Hematopoietic multipotent progenitor cell treated with erythropoietin and hydrocortisone succinate and interleukin-3 and kit ligand, for 6 days (in vitro differentiated cells): ENCODE data around the gene DPP6.
"Not testable (repeated sequence)": the region's sequence is repeated elsewhere in the genome, so short reads cannot be mapped to it uniquely, and the experiment has no call there.

Experiments used
- DNase-seq: peaks from one replicate; pipeline ENCODE4 v3.0.0-alpha.2; 2015

Gene DPP6

DNA sequence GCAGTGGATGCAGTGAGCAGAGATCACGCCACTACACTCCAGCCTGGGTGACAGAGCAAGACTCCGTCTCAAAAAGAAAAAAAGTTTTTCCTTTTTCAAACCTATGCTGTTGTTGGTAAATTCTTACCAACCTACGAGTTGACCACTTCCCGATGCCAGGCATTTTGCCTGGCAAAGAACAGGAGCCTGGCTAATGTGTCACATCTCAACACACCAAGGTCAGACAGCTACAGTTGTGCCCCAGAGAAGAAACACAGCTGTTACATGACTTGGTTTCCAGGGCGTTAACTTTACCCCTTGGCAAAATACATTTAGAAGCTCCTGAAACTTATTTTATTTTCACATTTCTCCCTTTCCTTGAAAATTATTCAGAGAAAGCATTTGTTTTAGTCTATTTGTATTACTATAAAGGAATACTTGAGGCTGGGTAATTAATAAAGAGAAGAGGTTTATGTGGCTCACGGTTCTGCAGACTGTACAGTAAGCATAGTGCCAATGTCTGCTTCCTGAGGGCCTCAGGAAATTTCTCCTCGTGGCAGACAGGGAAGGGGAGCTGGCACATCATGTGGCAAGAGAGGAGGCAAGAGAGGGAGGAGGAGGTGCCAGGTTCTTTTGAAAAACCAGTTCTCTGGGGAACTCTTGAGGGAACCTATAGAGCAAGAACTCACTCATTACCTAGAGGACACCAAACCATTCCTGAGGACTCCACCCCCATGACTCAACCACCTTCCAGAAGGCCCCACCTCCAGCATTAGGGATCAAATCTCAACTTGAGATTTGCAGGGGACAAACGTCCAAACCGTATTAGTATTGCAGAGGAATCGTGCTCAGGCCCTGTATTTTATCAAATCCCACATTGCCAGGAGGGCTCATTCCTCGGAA, 867.4 kb downstream of the DPP6 start:
- no peak for DNase-seq

DNA sequence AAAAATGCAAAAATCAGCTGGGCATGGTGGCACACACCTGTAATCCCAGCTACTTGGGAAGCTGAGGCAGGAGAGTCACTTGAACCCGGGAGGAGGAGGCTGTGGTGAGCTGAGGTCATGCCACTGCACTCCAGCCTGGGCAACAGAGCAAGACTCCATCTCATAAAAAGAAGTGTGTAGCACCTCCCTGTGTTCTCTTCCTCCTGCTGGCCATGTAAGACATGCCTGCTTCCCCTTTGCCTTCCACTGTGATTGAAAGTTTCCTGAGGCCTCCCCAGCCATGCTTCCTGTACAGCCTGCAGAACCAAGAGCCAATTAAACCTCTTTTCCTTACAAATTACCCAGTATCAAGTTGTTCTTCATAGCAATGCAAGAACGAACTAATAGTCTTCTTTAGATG, 870.3 kb downstream of the DPP6 start:
- not testable (repeated sequence) for DNase-seq

DNA sequence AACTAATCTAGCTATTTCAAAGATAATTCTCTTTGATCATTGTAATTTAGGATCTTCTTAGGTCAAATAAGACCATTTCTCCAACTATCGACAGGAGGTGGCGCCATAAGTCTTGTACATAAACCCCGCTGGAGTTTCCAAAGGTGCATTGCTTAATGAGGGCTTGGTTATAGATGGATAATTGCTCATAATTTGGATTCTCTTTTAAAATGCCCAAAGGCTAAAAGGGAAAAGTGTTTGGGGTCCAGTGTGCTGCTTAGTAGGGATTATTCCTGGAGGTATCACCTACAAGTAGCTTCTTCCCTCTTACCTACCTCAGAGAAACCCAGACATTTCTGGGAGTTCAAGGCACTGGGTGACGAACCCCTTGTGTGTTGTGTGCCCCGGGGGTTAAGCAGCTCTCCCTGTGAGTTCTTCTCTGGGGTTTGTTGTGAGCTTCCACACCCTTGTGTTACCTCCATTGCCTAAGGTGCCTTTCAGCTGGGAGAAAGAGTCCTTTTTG, 875.5 kb downstream of the DPP6 start:
- peak; percentile 96 for DNase-seq

DNA sequence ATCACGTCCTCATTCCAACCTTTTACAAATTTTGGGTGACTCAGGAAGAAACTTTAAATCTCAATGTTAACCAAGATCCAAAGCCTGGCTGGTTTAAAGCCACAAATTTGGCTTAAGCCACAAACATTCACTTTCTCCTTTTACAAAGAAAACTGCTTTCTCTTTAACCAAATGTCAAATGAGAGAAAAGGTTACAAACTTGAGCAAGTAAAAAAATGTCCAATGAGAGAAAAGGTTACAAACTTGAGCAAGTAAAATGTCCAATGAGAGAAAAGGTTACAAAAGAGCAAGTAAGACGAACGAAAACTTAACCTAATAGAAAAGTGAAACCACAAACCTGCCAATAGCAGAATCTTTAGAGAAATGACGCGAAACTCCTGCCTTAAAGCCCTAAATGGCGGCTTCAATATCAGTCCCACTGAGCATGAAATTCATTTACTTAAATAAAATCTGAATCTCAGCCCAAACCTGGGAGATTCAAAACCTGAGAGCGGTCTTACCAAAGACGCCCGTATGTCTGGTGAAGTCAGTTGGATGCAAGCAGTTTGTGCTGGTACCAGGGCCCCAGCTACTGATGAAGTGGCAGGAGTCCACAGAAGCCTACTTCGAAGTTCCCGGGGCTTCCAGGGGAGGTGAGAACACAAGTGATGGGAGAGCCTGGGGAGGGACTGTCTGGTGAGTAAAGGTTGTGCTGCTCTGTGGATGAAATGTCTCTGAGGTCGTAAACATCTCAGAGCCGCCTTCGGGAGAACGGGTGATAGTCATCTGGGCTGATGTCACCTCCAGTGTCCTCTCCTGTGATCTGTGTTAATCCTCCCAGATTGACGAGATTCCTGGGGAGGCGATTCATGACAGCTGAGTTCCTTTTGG, 876.2 kb downstream of the DPP6 start:
- peak; percentile 94 for DNase-seq

DNA sequence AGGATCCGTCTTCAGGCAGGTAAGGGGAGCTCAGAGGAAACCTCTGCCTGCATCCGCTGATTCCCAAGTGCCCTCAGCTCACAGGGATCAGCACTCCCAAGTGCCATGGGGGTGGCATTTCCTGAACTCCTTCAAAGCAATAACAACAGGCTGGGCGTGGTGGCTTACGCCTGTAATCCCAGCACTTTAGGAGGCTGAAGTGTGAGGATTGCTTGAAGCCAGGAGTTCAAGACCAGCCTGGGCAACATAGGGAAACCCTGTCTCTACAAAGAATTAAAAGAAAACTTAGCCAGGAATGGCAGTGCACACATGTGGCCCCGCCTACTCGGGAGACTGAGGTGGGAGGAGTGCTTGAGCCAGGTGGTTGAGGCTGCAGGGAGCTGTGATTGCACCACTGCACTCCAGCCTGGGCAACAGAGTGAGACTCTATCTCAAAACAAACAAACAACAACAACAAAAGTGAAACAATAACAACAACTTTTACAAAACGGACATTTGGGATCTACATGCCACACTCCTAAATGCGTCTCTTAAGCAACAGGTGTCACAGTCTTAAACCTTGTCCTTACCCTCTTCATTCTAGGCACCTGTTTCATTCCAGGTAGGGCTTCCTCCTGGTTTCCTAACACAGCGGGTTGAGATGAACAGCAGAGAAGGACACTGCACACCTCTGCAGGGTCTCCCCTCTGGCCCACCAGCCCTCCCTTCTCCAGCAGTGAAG, 877.0 kb downstream of the DPP6 start:
- DNase-seq = no peak

DNA sequence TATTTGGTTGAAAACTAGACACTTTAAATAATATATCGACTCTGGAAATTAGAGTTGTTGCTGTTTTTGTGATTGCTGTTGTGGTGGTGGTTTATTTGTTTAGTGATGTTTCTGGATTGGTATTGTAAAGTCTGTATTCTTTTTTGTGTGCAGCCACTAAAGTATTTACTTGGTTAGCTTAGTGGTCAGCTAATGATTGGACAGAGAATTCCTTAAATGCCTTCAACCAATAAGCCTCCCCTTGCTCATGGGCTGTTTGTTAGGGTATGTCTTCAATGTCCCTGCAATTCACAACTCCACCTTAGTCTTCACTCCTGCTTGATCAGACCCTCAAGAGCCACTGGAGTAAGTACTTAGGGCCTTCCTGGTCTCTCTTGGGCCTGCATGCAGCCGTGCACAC, 879.7 kb downstream of the DPP6 start:
- no peak for DNase-seq

DNA sequence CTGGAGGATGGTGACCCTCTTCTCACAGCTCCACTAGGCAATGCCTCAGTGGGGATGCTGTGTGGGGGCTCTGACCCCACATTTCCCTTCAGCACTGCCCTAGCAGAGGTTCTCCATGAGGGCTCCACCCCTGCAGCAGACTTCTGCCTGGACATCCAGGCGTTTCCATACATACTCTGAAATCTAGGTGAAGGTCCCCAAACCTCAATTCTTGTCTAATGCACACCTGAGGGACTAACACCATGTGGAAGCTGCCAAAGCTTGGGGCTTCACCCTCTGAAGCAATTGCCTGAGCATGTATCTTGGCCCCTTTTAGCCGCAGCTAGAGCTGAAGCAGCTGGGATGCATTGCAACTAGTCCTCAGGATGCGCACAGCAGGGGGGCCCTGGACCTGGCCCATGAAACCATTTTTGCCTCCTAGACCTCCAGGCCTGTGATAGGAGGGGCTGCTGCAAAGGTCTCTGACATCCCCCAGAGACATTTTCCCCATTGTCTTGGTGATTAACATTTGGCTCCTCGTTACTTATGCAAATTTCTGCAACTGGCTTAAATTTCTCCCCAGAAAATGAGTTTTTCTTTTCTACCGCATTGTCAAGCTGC, 882.3 kb downstream of the DPP6 start:
- not testable (repeated sequence) for DNase-seq

DNA sequence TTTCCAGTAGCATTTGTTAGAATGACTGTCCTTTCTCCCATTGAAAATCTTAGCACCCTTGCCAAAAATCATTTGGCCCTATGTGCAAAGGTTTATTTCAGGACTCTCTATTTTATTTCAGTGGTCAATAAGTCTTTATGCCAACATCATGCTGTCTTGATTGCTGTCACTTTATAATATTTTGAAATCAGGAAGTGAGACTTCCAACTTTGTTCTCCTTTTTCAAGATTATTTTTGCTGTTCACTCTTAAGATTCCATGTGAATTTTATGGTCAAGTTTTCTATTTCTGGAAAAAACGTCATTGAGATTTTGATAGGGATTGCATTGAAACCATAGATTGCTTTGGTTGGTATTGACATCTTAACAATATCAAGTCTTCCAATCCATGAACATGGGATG, 885.6 kb downstream of the DPP6 start:
- DNase-seq = no peak

DNA sequence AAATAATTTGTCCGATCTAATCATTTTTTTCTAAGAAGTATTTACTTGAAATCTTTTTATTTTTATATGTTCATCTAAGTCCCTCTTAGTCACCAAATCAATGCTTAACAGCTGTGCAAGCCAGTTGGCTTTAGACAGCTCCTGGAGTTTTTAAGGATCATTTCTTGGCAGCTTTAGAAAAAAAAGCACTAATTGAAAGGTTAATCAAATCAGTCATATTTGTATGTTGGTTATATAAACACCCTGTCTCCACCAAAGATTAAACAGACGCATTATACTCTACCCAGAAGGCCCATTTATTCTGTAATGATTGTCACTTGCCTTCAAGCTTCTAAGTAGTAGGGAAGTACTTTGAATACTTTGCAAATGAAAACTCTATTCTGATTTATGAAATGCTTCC, 890.5 kb downstream of the DPP6 start:
- no peak for DNase-seq
